ENCODE results near the gene VPS13C. TPM values are rescaled to one million over a fixed set of nuclear protein-coding genes. Genes with fewer than 3 reads are reported as not detected.

VPS13C gene
- polyA plus RNA-seq, 2 of the 4 experiments (the other 2 are of a cell fraction) = 13.2 to 26.5 TPM

DNA sequence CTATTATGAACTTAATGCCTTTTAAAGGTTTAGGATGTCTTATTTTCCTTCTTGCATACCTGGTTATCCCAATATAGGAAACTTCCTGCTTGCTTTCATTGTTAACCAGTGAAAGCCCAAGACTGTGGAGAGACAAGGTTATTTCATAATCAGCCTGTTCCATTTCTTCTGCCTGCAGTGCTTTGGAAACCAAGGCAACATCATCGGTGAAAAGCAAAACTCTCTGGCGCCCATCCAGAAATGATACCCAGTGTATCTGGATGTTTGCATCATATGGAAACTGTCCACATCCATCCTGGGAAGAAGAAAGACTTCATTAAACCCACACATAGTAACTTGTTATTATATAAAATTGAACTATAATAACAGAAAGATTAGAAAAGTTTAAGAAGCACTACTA, 170.1 kb downstream of the VPS13C start:
- TF ChIP-seq HDAC2 (IDR thresholded peaks at IDR 0.05) (no peak), MAFK (IDR thresholded peaks at IDR 0.05; ENCODE audit: partially characterized antibody) (no peak), NFE2L2 (conservative IDR thresholded peaks at IDR 0.05; ENCODE audit: low read length) (no peak), EHMT2 (IDR thresholded peaks at IDR 0.05; ENCODE audit: low read depth) (no peak), HEYL (CRISPR knock-in tag; IDR thresholded peaks at IDR 0.05) (no peak), POLR2A (IDR thresholded peaks at IDR 0.05; ENCODE audit: low read length) (no peak), RAD21 (conservative IDR thresholded peaks at IDR 0.05 in 1 of 2, IDR thresholded peaks at IDR 0.05 in 1 of 2) (no peak), TFCP2L1 (CRISPR knock-in tag; IDR thresholded peaks at IDR 0.05) (no peak), NR3C1 (IDR thresholded peaks at IDR 0.05) (no peak), PHF8 (IDR thresholded peaks at IDR 0.05; ENCODE audit: borderline replicate concordance, low read depth) (no peak), POLR2AphosphoS2 (conservative IDR thresholded peaks at IDR 0.05; ENCODE audit: low read length) (no peak), SMC3 (IDR thresholded peaks at IDR 0.05) (no peak)
- TF ChIP-seq, protein P1, sequence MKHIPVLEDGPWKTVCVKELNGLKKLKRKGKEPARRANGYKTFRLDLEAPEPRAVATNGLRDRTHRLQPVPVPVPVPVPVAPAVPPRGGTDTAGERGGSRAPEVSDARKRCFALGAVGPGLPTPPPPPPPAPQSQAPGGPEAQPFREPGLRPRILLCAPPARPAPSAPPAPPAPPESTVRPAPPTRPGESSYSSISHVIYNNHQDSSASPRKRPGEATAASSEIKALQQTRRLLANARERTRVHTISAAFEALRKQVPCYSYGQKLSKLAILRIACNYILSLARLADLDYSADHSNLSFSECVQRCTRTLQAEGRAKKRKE (CRISPR knock-in tag; IDR thresholded peaks at IDR 0.05; ENCODE audit: low read depth) = no peak
- TF ChIP-seq, protein P2, sequence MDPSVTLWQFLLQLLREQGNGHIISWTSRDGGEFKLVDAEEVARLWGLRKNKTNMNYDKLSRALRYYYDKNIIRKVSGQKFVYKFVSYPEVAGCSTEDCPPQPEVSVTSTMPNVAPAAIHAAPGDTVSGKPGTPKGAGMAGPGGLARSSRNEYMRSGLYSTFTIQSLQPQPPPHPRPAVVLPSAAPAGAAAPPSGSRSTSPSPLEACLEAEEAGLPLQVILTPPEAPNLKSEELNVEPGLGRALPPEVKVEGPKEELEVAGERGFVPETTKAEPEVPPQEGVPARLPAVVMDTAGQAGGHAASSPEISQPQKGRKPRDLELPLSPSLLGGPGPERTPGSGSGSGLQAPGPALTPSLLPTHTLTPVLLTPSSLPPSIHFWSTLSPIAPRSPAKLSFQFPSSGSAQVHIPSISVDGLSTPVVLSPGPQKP (IDR thresholded peaks at IDR 0.05; ENCODE audit: low read depth, low read length) = no peak
- TF ChIP-seq, protein P3, sequence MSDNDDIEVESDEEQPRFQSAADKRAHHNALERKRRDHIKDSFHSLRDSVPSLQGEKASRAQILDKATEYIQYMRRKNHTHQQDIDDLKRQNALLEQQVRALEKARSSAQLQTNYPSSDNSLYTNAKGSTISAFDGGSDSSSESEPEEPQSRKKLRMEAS (IDR thresholded peaks at IDR 0.05) = no peak
- Histone ChIP-seq H3K27ac (no peak overlapping the region), H3K4me2 (peak overlapping the region; percentile 27; the same call in 2 of the 3 replicates), H3K4me3 (no peak overlapping the region), H3K9me3 (peaks cover 21% of the 10 kb centered on the region), H3K4me1 (peaks cover 9% of the 10 kb centered on the region; the same call in 2 of the 3 replicates)
- ChIA-PET CTCF (interaction anchor here (1.2 kb wide), 1 partner anchor 11 kb away, joined by 4 read pairs; no protein-coding TSS in a partner anchor), POLR2A (no interaction called here)
- DNase-seq (ENCODE audit: low read depth in 1 of 2, low spot score in 1 of 2) (peak in 1 of 2 experiments; percentile 13), ATAC-seq (no peak), FAIRE-seq (no peak)
- 60% methylated on average over 2 of the region's 2 CpGs for WGBS (ENCODE audit: missing lambda C conversion rate)

DNA sequence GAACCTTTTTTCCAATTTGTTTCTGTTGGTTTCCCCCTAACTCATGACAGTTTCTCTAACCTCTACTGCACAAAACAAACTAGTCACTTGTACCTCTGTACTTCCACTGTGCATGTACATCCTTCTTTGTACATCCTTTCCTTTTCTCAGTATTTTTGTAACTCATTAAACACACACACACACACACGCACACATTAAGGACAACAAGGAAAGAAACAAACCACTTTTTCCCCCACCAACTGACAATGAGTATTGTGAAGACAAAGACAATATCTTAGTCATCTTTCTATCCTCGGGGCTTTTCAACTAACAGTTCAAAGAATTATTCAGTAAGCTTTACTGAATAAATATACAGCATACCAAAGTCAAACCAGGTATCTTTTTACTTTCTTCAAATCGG, 170.5 kb downstream of the VPS13C start:
- POLR2A ChIA-PET = no interaction called here
- Histone ChIP-seq H3K27ac (no peak overlapping the region), H3K4me1 (peaks cover 9% of the 10 kb centered on the region; the same call in 2 of the 3 replicates), H3K4me2 (peak overlapping the region; percentile 27; the same call in 2 of the 3 replicates), H3K4me3 (no peak overlapping the region), H3K9me3 (peaks cover 21% of the 10 kb centered on the region)
- CTCF ChIA-PET = interaction anchor here (1.2 kb wide), 1 partner anchor 10 kb away, joined by 4 read pairs; no protein-coding TSS in a partner anchor
- TF ChIP-seq EP300 (IDR thresholded peaks at IDR 0.05) (no peak), NPAS2 (CRISPR knock-in tag; IDR thresholded peaks at IDR 0.05; ENCODE audit: borderline replicate concordance) (no peak), ESRRA (IDR thresholded peaks at IDR 0.05; ENCODE audit: borderline replicate concordance, low read length) (no peak), CBX8 (IDR thresholded peaks at IDR 0.05) (no peak), HDAC2 (IDR thresholded peaks at IDR 0.05) (no peak), RFX5 (IDR thresholded peaks at IDR 0.05) (no peak), JUN (IDR thresholded peaks at IDR 0.05) (no peak), POLR2A (IDR thresholded peaks at IDR 0.05; ENCODE audit: low read length) (no peak), RARB (CRISPR knock-in tag; IDR thresholded peaks at IDR 0.05) (no peak), JUNB (IDR thresholded peaks at IDR 0.05) (no peak), HOXB5 (CRISPR knock-in tag; IDR thresholded peaks at IDR 0.05) (no peak), HOXA7 (CRISPR knock-in tag; IDR thresholded peaks at IDR 0.05) (no peak), SREBF2 (IDR thresholded peaks at IDR 0.05) (no peak), POLR2AphosphoS2 (conservative IDR thresholded peaks at IDR 0.05; ENCODE audit: low read length) (no peak)
- TF ChIP-seq, protein P3 (IDR thresholded peaks at IDR 0.05) = no peak
- TF ChIP-seq, protein P1 (CRISPR knock-in tag; IDR thresholded peaks at IDR 0.05; ENCODE audit: low read depth) = no peak
- FAIRE-seq = peak; percentile 54
- peak in 1 of 2 experiments; percentile 25 for DNase-seq (ENCODE audit: low read depth in 1 of 2, low spot score in 1 of 2)
- ATAC-seq = no peak
- whole genome bisulfite sequencing (ENCODE audit: missing lambda C conversion rate) = 32% methylated on average over 3 of the region's 3 CpGs

All from A549 (cell line).